HL-60 (cell line): ENCODE results near the gene DPP4.
A peak's percentile ranks its signal among the peaks of the same experiment; 100 is the strongest.

ENCODE experiments used
- DNase-seq, 2 experiments: peaks; one replicate each; pipeline ENCODE4 v3.0.0-alpha.2; 2010 to 2020; ENCODE audit warnings: low read depth in 1 of 2, low spot score in 1 of 2
- H3K27ac ChIP-seq: fragments of 250-450 bp; sonication (Bioruptor Pico); replicated peaks from 2 replicates; pipeline ENCODE4 v1.5.1; 2020; ENCODE audit warnings: mild to moderate bottlenecking, moderate library complexity
- H3K27me3 ChIP-seq: fragments of 250-450 bp; sonication (Bioruptor Pico); 2 replicates; pipeline ENCODE4 v1.5.1; 2021; ENCODE audit warnings: mild to moderate bottlenecking, moderate library complexity; ENCODE audit not compliant: insufficient read depth, poor library complexity, severe bottlenecking
- H3K4me3 ChIP-seq: replicated peaks from 2 replicates; pipeline ENCODE4 v1.5.1; 2011; ENCODE audit warnings: mild to moderate bottlenecking, control low read depth, low read length; ENCODE audit not compliant: insufficient read depth
- GABPA ChIP-seq: IDR thresholded peaks from 2 replicates; pipeline ENCODE4 v1.6.1; 2012; ENCODE audit warnings: low read depth
- POLR2AphosphoS5 ChIP-seq: IDR thresholded peaks from 2 replicates; pipeline ENCODE4 v1.6.1; 2012; ENCODE audit warnings: low read depth
- SPI1 ChIP-seq: IDR thresholded peaks from 2 replicates; pipeline ENCODE4 v1.6.1; 2012; ENCODE audit warnings: low read depth, mild to moderate bottlenecking, borderline replicate concordance
- TF ChIP-seq, protein P1 (sequence below): IDR thresholded peaks from one replicate; pipeline ENCODE4 v1.5.1; 2011; ENCODE audit warnings: low read length, control low read depth, inconsistent platforms; ENCODE audit not compliant: insufficient read depth
- TF ChIP-seq, protein P2 (sequence below): IDR thresholded peaks from 2 replicates; pipeline ENCODE4 v1.6.1; 2012; ENCODE audit warnings: low read depth; ENCODE audit not compliant: insufficient replicate concordance

Gene DPP4

DNA sequence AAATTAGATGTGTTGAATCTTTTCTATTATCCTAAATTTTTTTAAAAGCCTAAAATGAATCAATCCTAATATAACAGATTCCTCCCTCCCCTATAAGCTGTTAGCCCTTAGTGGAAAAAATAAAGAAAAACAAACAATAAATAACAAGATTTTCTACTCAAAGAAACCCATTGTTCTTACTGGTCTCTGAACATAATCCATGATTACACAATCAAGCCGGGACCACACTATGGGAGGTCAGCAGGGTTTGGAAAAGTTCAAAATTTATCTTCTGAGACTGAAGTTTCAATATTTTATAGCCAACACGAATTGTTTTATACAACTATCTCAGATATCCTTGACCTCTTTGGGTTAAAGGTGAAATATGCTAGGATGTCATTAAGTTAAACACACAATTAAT, 57.9 kb downstream of the DPP4 start:
- H3K27ac ChIP-seq = no peak overlapping the region
- H3K27me3 ChIP-seq = peaks cover 6% of the 10 kb centered on the region
- H3K4me3 ChIP-seq = no peak overlapping the region
- no peak for DNase-seq
- TF ChIP-seq GABPA = no peak
- no peak for TF ChIP-seq SPI1

DNA sequence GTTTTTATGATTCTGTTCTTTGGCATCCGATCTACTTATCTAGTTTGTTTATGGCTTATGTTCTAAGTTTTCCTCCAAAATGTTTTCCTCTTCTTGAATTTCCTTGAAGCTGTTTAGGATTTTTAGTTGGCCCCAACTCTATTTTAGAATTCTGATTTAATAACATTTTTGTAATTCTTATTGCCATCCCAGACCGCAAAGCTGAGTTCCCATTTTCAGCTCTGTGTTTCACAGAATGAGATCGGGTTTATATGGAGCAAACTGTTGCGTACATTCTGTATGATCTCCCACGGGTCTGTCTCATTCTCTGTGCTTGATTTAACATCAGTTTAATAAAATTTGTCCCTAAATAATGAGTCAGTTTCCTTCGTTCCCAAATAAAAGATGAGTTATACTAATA, 59.3 kb downstream of the DPP4 start:
- no peak overlapping the region for H3K4me3 ChIP-seq
- H3K27ac ChIP-seq = no peak overlapping the region
- H3K27me3 ChIP-seq = peaks cover 6% of the 10 kb centered on the region
- DNase-seq = no peak
- TF ChIP-seq POLR2AphosphoS5 (no peak), GABPA (no peak), SPI1 (no peak)
- TF ChIP-seq, protein P1, sequence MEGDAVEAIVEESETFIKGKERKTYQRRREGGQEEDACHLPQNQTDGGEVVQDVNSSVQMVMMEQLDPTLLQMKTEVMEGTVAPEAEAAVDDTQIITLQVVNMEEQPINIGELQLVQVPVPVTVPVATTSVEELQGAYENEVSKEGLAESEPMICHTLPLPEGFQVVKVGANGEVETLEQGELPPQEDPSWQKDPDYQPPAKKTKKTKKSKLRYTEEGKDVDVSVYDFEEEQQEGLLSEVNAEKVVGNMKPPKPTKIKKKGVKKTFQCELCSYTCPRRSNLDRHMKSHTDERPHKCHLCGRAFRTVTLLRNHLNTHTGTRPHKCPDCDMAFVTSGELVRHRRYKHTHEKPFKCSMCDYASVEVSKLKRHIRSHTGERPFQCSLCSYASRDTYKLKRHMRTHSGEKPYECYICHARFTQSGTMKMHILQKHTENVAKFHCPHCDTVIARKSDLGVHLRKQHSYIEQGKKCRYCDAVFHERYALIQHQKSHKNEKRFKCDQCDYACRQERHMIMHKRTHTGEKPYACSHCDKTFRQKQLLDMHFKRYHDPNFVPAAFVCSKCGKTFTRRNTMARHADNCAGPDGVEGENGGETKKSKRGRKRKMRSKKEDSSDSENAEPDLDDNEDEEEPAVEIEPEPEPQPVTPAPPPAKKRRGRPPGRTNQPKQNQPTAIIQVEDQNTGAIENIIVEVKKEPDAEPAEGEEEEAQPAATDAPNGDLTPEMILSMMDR = no peak
- TF ChIP-seq, protein P2, sequence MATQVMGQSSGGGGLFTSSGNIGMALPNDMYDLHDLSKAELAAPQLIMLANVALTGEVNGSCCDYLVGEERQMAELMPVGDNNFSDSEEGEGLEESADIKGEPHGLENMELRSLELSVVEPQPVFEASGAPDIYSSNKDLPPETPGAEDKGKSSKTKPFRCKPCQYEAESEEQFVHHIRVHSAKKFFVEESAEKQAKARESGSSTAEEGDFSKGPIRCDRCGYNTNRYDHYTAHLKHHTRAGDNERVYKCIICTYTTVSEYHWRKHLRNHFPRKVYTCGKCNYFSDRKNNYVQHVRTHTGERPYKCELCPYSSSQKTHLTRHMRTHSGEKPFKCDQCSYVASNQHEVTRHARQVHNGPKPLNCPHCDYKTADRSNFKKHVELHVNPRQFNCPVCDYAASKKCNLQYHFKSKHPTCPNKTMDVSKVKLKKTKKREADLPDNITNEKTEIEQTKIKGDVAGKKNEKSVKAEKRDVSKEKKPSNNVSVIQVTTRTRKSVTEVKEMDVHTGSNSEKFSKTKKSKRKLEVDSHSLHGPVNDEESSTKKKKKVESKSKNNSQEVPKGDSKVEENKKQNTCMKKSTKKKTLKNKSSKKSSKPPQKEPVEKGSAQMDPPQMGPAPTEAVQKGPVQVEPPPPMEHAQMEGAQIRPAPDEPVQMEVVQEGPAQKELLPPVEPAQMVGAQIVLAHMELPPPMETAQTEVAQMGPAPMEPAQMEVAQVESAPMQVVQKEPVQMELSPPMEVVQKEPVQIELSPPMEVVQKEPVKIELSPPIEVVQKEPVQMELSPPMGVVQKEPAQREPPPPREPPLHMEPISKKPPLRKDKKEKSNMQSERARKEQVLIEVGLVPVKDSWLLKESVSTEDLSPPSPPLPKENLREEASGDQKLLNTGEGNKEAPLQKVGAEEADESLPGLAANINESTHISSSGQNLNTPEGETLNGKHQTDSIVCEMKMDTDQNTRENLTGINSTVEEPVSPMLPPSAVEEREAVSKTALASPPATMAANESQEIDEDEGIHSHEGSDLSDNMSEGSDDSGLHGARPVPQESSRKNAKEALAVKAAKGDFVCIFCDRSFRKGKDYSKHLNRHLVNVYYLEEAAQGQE = no peak

DNA sequence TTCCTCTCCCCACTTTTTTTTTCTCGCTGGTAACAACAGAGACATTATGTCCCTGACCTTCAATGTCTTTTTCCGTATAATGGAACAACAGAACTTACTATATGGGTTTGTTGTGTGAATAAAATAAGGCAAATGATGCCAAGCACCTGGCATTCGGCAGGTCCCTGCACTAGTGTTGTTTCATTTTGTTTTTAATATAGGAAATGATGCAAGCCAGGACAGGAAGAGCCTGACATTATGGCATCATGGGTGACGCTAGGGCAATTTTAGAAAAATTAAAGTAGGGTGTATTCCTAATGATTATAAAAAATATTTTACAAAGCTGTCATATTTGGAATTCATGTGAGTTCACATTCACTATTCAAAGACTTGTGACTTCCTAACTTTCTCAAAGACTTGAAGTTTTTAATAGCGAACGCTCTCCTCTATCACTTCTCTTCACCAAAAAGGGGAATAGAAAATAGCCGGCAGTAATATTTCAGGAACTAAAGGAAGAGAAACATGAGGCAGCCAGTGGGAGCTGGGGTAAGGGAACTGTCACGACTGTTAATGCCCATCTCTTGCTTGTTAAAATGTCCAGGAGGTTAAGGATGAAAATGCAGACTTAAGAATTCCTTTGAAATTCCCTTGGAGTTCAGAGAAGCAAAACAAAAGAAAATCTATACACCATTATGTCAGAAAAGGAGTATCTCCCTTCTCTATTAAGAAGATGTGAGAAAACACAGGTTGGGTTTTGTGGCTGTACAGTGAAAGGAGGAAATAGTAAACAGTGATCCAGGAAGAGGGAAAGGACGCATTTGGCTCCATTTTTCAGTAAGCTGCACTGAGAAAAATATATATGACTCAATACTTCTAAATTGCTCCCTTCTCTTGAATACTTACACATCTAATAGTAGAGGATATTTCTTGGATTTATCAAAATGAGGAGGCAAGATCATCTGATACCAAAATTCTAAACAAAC, 60.2 kb downstream of the DPP4 start:
- no peak for DNase-seq
- H3K27ac ChIP-seq = no peak overlapping the region
- TF ChIP-seq GABPA = no peak; the same call in 1 of the 2 replicates
- TF ChIP-seq, protein P1 = no peak
- TF ChIP-seq SPI1 = peak; percentile 21; the same call in 1 of the 2 replicates

DNA sequence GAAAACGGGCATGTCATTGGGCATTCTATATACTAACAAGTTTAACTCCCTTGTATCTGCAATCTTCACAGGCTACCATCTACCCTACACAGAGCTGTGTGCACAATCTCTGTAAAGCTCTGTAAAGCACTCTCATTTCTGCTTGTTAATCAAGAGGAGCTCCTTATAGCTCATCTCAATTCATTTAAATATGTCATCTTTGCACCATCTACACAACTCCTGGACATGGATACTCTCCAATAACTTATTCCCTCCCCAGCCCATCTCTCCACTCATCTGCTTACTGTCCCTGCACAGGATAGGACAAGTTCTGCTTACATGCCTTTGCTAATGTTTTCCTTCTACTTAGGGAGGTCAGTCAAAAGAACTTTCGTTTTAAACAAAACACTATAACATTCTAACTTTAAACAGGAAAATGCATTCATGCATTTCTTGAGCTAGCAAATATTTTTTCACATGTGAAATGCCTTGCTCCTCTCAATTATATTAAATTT, 61.4 kb downstream of the DPP4 start:
- no peak for TF ChIP-seq SPI1
- TF ChIP-seq, protein P2 = no peak
- peaks cover 6% of the 10 kb centered on the region for H3K27me3 ChIP-seq
- H3K27ac ChIP-seq = no peak overlapping the region
- no peak overlapping the region for H3K4me3 ChIP-seq
- DNase-seq = no peak

More for the DNA sequence above, 60.2 kb downstream of the DPP4 start:
- Histone ChIP-seq H3K27me3 (peaks cover 6% of the 10 kb centered on the region), H3K4me3 (peak overlapping the region; percentile 20)
